Left lung (tissue), 10 donors: ENCODE measurements around the gene KLHL22. TPM values are rescaled to one million over a fixed set of nuclear protein-coding genes. Genes with fewer than 3 reads are reported as not detected.

Experiments
- ATAC-seq: fragments of 200-7000 bp; cut with Tn5 transposase; one replicate; pipeline ENCODE4 v1.9.1; 2020; ENCODE audit warnings: moderate library complexity
- DNase-seq, 4 donors: peaks; one replicate each; pipeline ENCODE4 v3.0.0-alpha.2; 2013 to 2020
- H3K27ac ChIP-seq, 2 donors: fragments of 200-600 bp; sonication (generic) in 1 of 2; one replicate each; pipeline versions ENCODE4 v1.5.0 to v1.8.0; 2020 to 2021
- H3K27me3 ChIP-seq, 2 donors: fragments of 200-600 bp; sonication (generic) in 1 of 2; one replicate each; pipeline versions ENCODE4 v1.5.0 to v1.8.0; 2020 to 2021
- H3K36me3 ChIP-seq, 2 donors: fragments of 200-600 bp; sonication (generic) in 1 of 2; one replicate each; pipeline versions ENCODE4 v1.5.0 to v1.8.0; 2020 to 2021
- H3K4me1 ChIP-seq, 2 donors: fragments of 200-600 bp; one replicate each; pipeline ENCODE4 v1.8.0; 2021
- H3K4me3 ChIP-seq, 2 donors: fragments of 200-600 bp; sonication (generic) in 1 of 2; one replicate each; pipeline versions ENCODE4 v1.5.0 to v1.8.0; 2020 to 2021; ENCODE audit warnings: mild to moderate bottlenecking in 1 of 2
- H3K9me3 ChIP-seq, 2 donors: fragments of 200-600 bp; sonication (generic) in 1 of 2; one replicate each; pipeline versions ENCODE4 v1.5.0 to v1.8.0; 2020 to 2021
- CTCF ChIP-seq, 2 donors: fragments of 200-600 bp; sonication (generic) in 1 of 2; IDR thresholded peaks; one replicate each; pipeline versions ENCODE4 v1.5.0 to v1.8.0; 2021; ENCODE audit warnings: antibody characterized with exemption in 2 of 2
- intact Hi-C, 2 donors: fragments of 100-400 bp; cut with DNase I; formaldehyde crosslinking; loops; one replicate each; pipeline versions ENCODE4 v1.11.2 to v1.14.2; 2022
- polyA plus RNA-seq, 6 donors: library from polyadenylated mRNA; unstranded; fragments of 120-200 nt; gene quantifications; one replicate each; pipeline ENCODE4 v1.2.1, GENCODE V29; 2013; ENCODE audit not compliant: insufficient read length in 6 of 6
- total RNA-seq, 2 donors: library from RNA; stranded (reverse); fragmentation: NEBNext Ultra II Directional; extraction: Animal tissue kit (Norgen Biotek cat#: 25700); gene quantifications; one replicate each; pipeline ENCODE4 v1.2.1, GENCODE V29; 2021
- donor health status: DM: no; HTN: yes; CAD: no.
- donor health status: DM: no; HTN: no; CAD: no.

Gene KLHL22
- total and polyA plus RNA-seq, 8 donors: 22.0 to 38.6 (median 34.1) TPM

GRCh38 chr22:20405291-20405930 lies 90.2 kb downstream of the KLHL22 start:
- peaks cover 0 to 40% of the 10 kb centered on the region in 2 donors for H3K36me3 ChIP-seq
- no peak overlapping the region for H3K4me3 ChIP-seq
- no peak overlapping the region for H3K27ac ChIP-seq
- TF ChIP-seq CTCF (IDR thresholded peaks at IDR 0.05): no peak
- intact Hi-C loops: no loop called here
- no peak for DNase-seq
- H3K27me3 ChIP-seq: no peaks in the 10 kb centered on the region
- H3K4me1 ChIP-seq: no peaks in the 10 kb centered on the region
- H3K9me3 ChIP-seq: no peaks in the 10 kb centered on the region
- no peak for ATAC-seq

DNA sequence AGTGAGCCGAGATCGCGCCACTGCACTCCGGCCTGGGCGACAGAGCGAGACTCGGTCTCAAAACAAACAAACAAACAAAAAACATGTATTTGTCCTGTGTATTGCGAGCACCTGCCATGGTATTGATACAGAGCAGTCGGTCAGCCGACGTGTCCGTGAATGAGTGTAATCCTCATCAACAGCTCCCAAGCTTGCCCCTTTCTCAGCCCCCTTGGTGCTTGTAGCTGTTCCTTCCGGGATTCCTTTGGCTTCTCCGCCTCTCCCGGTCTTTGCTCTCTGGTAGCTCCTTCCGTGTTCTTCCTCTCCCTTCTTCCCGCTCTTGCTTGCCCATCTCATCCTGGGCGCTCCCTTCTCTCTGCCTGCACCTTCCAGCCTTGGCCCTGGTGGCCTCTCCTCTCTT lies 90.7 kb downstream of the KLHL22 start:
- Histone ChIP-seq H3K27me3 (no peaks in the 10 kb centered on the region), H3K36me3 (peaks cover 0 to 40% of the 10 kb centered on the region in 2 donors), H3K27ac (no peak overlapping the region), H3K4me1 (no peaks in the 10 kb centered on the region), H3K9me3 (no peaks in the 10 kb centered on the region), H3K4me3 (no peak overlapping the region)
- intact Hi-C loops: no loop called here
- ATAC-seq (no peak), DNase-seq (no peak)
- no peak for TF ChIP-seq CTCF (IDR thresholded peaks at IDR 0.05)

- Histone ChIP-seq H3K9me3 (no peaks in the 10 kb centered on the region), H3K4me3 (no peak overlapping the region), H3K4me1 (no peaks in the 10 kb centered on the region), H3K27me3 (no peaks in the 10 kb centered on the region), H3K36me3 (peaks cover 0 to 40% of the 10 kb centered on the region in 2 donors), H3K27ac (no peak overlapping the region)
- TF ChIP-seq CTCF (IDR thresholded peaks at IDR 0.05): no peak
- DNase-seq (no peak), ATAC-seq (no peak)
- intact Hi-C loops: no loop called here
Measured at GRCh38 chr22:20403779-20404140, 91.8 kb downstream of the KLHL22 start.

DNA sequence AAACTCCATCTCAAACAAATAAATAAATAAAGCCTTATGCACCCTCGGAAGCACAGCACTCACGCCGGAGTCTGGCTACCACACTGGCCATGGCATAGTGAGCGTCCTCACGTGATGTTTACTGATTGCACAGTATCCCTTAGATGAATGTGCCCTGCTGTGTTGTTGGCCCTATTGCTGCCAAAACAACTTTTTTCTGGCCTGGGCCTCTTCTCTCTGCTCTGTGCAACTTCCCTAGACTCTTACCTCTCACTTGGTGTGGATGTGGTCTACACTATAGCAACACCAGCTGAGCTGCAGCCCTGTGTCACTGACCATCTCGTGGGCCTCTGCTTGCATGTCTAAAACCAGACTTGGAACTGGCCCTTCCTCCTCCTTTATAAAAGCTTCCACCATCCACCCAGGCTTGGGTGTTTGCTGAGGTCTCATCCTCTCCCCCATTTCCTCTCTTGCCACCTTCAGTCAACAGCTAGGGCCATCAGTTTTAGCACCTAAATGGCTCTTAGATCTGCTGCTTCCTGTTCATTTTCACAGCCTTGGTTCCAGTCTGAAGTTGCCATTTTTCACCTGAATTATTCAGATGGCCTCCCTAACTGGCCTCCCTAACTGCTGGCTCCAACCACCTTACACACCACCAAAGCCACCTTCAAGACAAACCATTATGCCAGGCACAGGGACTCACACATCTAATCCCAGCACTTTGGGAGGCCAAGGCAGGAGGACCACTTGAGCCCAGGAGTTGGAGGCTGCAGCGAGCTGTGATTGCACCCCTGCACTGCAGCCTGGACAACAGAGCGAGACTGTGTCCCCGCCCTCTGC lies 92.4 kb downstream of the KLHL22 start:
- Histone ChIP-seq H3K4me3 (no peak overlapping the region), H3K4me1 (no peaks in the 10 kb centered on the region), H3K9me3 (no peaks in the 10 kb centered on the region), H3K36me3 (peaks cover 0 to 40% of the 10 kb centered on the region in 2 donors), H3K27me3 (no peaks in the 10 kb centered on the region), H3K27ac (no peak overlapping the region)
- DNase-seq: no peak
- no peak for TF ChIP-seq CTCF (IDR thresholded peaks at IDR 0.05)
- intact Hi-C loops: no loop called here
- ATAC-seq: no peak

DNA sequence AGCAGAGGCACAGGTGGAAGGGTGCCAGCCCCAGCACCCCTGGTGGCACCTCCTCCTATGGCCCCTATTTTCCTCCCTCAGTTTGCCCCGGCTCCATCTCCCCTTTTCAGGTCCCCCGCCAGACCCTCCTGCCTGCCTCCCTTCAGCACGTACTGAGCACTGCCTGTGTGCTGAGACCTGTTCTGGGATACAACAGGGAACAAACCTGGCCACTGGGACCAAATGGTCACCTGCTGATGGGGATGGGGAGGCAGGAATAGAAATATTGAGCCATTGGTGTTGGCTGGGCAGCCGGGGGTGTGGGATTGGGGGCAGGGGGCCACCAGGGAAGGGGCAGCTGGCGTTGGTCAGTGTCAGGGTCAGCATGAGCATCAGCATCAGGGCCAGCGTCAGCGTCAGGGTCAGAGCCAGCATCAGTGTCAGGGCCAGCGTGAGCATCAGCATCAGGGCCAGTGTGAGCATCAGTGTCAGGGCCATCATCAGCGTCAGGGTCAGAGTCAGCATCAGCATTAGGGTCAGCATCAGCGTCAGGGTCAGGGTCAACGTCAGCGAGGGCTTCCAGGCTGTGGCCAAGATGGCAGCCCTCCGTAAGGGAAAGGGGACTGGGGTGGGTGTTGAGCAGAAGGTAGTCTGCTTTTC lies 94.1 kb downstream of the KLHL22 start:
- no peak for DNase-seq
- no peak overlapping the region for H3K4me3 ChIP-seq
- H3K4me1 ChIP-seq: peaks cover under 1 to 3% of the 10 kb centered on the region in 2 donors
- H3K9me3 ChIP-seq: no peaks in the 10 kb centered on the region
- peaks cover 0 to 27% of the 10 kb centered on the region in 2 donors for H3K36me3 ChIP-seq
- intact Hi-C loops: no loop called here
- no peak for TF ChIP-seq CTCF (IDR thresholded peaks at IDR 0.05)
- no peaks in the 10 kb centered on the region for H3K27me3 ChIP-seq
- ATAC-seq: no peak
- no peak overlapping the region for H3K27ac ChIP-seq
